ENCODE measurements around the gene CCDC57. TPM values are rescaled to one million over a fixed set of nuclear protein-coding genes. Genes with fewer than 3 reads are reported as not detected.

The CCDC57 gene
- total RNA-seq, 1 experiment from 2014 or later, result 22.1 TPM

DNA sequence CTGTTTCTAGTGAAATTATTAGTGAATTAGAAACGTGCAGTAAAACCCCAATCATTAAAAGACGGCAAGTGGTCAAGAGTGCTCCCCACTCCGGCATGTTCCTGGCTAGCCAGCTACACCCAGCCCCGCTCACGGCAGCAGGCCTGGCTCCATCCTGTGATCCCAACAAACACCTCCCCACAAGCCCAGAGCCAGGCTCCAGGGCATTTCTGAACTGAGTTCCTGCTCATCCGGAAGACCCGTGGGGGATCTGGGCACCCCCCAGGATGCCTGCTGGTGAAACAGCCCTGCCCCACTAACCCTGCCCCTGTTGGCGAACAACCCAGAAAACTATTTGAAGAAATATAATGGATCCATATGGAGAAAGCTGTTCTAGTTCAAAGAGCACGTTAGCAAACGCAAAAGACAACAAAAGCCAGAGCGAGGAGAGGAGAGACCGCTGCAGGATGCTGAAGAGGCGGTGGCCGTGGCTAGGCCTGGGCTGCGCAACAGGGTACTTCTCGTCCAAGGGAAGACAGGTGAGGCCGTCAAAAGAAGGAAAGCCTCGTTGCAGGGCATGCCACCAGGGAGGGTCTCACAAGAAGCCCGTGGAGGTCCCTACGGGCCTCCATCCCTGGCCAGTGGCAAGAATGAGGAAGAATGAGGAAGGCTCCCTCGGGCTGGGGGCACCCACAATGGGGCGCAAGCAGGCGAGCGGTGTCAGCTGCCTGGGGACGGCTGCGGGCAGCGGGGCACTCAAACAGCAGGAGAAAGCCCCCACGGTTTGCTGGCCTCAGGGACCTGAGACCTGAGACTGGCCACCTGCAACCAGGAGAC, 35.4 kb upstream of the CCDC57 start:
- in situ Hi-C loops (cut with HindIII; ENCODE audit: low sequenced_read_pairs), result no loop called here
- no peak for DNase-seq (ENCODE audit: low spot score)

DNA sequence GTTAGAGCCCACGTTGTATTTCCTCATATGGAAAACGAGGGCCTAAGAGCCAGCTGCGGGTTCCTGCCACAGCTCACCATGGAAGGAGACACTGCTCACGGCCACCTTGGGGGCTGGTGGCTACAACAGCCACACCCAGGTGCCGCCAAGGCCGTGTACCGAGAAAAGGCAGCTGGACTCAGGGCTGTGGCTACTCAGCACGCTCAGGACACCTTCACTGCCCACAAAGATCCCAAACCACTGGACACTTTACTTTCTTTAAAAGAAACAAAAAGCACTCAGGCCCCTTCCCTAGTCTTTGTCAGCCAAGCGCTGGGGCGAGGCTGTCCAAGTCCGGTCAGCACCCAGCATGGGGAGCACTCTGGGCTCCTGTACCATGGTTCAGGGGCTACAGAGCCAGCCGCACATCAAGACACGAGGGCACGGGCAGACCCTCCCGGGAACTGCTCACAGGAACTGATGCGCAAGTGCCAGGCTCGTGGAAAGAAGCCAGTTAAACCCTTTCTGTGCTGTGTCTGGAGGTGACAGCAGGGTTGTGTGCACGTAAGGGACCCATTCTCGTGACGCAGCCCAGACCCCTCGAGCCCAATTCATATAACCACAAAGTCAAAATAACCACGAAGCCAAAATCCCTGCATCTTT, 34.7 kb upstream of the CCDC57 start:
- DNase-seq (ENCODE audit: low spot score), result no peak
- in situ Hi-C loops (cut with HindIII; ENCODE audit: low sequenced_read_pairs), result no loop called here

DNA sequence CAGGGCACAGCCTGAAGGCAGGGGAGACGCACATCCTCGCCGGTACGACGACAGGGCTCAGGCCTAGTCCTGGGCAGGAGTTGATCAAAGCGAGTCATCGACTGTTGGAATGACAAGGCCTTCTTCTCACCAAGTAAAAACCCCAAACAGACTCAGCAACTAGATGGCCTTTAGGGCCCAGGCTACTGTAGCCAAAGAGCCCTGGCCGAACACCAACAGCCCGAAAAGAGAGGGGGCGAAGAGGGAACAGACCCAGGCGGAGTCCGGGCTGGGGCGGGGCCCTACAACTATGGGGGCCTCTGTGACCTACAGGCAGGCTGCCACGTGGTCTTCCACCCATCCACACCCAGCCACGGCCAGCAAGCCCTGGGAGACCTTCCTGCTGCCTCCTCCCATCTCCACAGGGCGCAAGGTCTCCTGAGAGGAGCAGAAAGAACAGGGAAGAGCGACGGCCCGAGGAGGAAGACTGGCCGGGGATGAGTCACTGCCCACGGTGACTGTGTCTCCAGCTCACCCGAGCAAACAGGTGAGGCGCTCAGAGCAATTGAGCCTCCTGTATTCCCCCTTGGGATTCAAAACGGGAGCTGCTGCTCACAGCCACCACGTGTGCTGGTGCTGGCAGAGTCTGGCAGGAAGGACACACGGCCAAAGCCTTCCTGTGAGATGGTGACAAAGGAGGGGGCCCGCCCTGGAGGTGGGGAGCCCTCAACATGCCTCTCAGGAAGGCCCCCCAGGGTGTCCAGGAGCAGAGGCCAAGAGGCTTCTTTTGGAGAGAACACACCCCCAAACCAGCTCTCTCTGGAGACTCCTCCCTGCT, 33.9 kb upstream of the CCDC57 start:
- peak; percentile 50 for DNase-seq (ENCODE audit: low spot score)
- in situ Hi-C loops (cut with HindIII; ENCODE audit: low sequenced_read_pairs), result no loop called here

DNA sequence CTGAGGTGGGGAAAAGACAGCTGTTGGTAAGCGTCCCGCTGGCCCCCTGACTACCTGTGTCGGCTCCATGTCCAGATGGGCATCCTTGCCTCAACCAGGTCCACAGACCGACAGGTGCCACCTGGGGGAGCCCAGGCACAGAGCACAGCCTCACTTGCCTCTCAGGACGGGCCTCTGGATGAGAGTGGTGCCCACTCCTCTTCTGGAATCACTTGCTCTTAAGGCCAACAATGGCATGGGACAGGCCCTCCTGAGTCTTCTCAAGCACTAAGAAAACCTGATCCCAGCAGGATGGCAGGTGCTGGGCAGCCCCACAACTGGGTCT, 33.4 kb upstream of the CCDC57 start:
- no peak for DNase-seq (ENCODE audit: low spot score)
- in situ Hi-C loops (cut with HindIII; ENCODE audit: low sequenced_read_pairs), result no loop called here

DNA sequence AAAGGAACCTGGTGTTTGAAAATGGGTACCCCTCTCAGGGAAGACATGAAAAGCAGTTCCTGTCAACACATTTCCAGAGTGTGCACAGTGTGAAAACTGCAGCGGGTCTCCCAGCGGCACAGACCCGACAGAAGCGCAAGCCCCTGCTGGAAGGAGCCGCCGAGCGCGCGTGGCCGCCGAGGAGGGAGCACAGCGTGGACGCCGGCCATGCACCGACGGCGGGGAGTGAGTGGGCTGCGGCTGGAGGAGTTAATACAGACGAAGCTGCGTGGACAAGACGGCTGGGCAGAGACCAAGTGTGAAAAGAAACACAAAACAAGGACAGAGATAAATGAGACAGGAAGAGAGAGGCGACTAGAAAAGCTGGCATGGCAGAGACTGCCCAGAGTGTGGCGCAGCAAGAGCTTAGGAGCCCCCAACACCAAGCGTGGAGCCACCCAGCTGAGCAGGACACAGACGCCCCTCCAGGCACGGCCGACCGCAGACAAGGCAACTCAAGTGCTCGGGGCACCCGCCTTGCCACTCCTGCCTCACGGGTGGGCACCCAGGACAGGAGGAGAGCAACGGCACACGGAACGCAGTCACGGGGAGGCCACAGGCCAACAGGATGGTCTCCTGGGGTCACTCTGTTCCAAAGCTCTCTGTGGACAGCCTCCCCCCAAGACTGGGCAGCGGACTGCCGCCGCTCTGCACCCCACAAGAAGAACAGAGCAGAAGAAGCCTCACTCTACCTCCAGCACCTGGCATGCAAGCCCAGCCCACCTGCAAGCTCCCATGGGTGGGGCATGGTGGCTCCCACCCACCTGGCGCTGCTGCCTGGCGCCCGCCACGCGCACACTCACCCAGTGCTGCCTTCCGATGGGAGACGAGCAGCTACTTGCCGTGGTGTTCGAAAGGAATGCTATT, 32.7 kb upstream of the CCDC57 start:
- in situ Hi-C loops (cut with HindIII; ENCODE audit: low sequenced_read_pairs), result no loop called here
- DNase-seq (ENCODE audit: low spot score), result no peak

DNA sequence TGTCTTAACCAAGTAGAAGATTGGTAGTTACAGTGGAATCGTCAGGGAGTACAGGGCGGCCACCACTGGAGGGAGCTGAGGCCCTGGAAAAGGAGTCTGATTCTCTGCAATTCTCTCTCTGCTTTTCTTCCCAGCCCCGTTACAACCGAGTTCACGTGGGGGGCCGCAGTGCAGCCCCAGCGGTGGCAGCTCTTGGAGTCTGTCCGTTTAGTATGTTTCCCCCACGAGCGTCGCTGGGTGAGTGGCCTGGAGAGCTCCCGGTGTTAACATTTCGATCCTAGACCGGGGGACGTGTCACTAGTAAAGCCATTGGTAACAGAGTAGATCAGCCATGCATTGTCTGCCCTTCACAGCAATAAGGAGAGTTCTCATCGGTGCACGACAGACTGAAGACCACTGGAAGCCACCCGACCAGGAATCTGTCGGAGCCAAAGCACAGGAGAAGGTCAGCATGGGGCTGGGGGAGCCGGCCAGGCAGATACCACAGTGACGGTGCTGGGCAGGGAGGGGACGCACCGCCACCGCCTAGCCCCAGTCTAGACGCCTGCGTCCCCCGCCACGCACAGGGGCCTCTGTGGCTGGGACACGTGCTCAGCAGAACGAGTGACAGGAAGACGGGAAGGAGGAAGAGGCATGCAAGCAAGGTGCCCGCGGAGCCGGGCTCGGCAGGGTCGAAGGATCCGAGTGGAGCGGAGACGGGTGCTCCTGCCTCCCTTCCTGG, 31.9 kb upstream of the CCDC57 start:
- peak; percentile 79 for DNase-seq (ENCODE audit: low spot score)

DNA sequence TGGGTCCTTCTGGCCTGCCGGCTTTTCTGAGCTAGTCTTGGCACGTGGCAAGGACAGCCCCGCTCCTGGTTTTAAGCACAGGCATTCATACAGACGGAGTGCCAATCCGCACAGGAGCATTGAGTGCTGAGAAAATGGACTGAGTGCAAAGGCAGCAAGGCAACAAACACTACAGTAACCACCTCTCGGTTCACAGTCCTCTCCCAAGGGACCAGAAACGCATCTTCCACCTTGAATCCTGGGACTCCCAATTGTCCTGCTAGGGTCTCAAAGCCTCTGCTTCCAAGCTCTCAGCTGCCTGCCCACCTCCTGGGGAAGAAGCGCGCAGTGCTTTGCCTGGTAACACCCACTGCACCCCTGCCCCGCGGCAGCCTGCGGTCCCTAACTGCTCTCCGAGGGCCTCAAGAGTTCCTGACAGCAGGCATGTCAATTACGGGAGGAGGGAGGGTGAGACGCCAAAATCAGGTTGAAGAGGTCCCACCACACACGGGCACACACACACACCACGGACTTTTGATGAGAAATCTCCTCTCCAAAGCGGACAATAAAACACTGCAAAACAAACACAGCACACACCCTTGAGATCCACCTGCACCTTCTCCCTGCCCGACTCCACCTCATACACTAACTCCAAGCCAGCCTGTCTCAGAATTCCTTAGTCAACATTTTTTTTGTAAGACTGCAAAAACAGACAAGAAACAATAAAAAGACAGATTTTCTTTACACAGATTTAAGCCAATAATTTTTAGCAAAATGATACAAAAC, 31.2 kb upstream of the CCDC57 start:
- in situ Hi-C loops (cut with HindIII; ENCODE audit: low sequenced_read_pairs), result no loop called here
- DNase-seq (ENCODE audit: low spot score), result no peak

More for the DNA sequence above, 31.9 kb upstream of the CCDC57 start:
- in situ Hi-C loops (cut with HindIII; ENCODE audit: low sequenced_read_pairs), result no loop called here

DNA sequence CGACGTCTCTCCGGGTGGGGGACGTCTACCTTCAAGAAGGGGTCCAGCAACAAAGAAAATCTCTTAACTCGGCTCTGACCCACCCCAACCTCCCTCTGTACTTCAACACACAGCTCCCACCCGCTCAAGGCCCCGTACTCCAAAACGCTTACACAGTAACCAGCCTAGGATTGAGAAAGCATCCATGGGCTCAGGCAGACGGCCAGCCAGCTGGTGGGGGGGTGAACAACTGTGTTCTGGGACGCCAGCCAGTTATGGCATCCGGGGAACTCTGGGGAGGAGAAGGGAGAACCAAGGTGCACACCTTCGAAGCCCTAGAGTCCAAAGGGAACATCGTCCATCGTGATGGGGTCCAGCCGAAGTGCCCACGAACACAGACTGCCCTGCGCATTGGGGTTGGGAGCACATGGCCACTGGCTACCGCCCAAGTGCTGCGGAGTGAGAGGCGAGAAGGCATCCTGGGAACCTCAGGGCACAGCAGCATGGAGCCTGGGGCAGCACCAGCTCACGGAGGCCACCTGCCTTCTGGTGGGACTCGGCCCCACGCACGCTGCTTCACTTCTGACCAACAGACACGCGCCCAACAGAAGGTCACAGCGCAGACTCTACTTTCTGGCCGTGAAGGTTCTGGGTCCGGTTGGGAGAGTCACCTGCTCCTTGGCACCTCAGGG, 30.5 kb upstream of the CCDC57 start:
- in situ Hi-C loops (cut with HindIII; ENCODE audit: low sequenced_read_pairs), result no loop called here
- DNase-seq (ENCODE audit: low spot score), result peak; percentile 74

DNA sequence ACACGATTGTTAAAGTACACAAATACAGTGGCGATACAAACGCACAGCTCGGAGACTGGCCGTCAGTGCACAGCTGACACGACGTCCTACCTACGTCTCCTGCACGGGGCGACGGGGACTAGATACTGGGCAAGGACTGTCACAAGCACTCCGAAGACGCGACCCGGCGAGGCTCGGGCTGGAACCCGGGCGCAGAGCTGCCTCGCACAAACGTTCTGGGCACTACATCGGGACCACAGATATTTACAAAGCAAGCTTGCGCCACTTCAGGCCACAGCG, 30.0 kb upstream of the CCDC57 start:
- in situ Hi-C loops (cut with HindIII; ENCODE audit: low sequenced_read_pairs), result no loop called here
- no peak for DNase-seq (ENCODE audit: low spot score)

DNA sequence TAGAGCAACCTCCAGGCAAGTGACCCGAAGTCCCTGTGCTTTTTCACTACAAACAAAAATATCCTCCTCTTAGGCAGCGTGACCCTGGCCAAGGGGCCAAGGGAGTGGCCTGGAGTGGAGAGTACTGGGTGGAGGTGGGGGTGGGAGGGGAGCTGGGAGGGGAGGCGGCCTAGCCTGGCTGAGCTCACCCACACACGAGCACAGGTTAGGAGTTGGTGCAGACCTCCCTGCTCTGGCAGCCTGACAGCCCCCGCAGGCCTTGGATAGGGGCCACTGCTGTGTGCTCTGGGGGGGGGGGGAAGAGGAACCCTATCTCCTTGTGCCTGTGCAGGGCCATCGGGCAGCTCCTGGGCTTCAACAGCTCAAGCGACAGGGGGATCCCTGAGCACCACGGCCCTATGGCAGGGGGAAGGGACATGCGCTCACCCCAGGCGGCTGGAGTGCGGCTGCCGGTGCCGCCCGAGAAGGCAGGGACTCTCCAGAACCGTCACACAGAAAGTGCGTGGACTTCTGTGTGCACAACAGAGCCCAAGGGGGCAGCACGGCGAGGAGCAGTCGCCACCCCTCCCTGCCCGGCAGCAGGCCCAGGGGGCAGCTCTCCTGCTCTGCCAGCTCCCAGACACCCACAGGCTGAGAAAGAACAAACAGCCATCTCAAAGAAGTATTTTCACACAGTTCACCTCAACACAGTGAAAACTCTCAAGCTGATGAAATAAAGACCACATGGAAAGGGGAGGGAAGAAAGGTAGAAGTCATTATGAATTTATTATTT, 29.5 kb upstream of the CCDC57 start:
- peak; percentile 74 for DNase-seq (ENCODE audit: low spot score)
- in situ Hi-C loops (cut with HindIII; ENCODE audit: low sequenced_read_pairs), result no loop called here

DNA sequence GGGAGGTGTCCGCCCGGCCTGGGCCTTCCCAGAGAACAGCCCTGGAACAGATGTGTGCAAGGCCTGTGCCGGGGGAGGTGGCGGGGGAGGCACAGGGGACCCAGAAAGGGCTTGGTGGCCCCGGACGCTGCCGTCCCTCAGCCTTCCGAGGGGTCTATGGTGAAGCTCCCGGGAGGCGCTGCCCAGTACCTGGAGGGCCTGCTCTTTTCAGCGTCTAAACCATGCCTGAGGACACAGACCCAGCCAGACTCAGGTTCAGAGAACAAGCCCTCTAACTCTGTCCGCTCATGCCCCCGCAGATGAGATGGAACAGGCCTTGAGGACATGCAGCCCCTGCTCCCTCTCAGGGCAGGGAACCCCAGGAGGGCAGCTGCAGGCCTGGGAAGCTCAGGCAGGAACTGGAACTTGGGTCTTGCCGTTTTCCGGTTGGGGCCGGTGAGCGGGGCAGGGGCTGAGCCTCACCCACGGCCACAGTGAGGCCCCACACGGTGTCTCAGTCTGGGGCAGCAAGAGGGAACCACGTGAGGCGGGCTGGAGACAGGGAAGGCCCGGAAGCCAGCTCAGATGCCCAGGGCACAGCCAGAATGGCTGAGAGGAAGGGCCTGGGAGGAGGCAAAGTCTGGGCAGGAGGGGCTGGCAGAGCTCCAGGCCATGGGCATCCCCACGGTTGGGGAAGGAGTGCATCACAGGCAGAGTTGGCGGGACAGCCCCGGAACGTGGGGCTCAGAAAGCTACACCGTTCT, 28.7 kb upstream of the CCDC57 start:
- DNase-seq (ENCODE audit: low spot score), result peak; percentile 77
- in situ Hi-C loops (cut with HindIII; ENCODE audit: low sequenced_read_pairs), result no loop called here

DNA sequence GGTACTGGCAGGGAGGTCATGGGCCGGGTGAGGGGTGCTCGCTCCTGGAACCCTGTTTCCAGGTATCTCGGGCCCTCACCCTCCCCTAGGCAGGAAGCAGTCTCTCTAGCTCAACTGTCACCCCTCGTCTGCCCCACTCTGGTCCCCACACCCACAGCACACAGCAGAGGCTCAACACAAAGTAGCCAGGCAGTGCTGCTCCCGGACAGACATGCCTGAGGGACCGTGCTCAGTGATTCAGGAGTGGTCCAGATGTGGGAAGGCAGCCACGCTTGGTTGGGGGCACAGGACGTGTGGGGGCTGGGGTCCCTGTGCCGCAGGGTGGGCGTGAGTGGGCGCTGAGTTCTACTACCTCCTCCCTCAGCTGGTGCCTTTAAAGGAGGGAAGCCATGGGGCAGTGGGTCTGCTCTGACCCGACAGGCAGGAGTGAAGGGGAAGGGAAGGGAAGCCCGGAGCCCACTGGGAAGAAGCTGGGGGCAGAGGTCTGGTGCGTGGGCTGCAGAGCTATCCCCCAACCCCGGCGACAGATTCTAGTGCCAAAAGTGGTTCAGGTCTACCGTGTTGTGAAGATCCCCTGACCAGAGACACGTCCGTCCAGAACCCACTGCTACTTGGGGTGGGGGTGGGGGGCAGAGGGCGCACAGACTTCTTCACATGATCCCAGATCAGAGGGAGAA, 28.0 kb upstream of the CCDC57 start:
- in situ Hi-C loops (cut with HindIII; ENCODE audit: low sequenced_read_pairs), result no loop called here
- DNase-seq (ENCODE audit: low spot score), result no peak

DNA sequence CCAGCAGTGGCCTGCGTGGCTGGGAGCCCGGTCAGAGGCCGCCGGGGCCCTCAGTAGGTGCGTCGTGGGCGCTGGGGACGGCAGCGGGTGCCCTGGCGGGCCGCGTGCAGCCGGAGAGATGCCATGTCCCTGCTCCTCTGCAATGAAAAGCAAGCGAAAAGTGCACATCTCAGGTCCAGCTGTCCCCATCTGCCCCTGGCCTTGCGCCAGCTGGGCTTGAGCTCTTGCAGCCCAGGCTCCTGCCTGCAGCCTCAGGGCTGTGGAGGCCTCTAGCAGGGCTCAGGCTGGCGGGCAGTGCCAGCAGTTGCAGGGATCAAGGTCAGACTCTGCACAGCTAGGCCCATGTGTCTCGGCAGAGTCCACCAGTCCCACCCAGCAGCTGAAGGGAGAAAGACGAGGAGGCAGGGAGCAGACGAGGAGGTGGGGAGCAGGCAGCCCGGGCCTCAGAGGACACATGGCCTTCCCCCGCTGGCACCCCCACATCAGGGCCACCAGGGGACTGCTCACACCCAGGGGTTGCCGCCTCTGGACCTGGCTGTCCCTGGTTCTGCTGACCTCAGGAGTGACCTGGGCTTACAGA, 27.4 kb upstream of the CCDC57 start:
- DNase-seq (ENCODE audit: low spot score), result peak; percentile 61
- in situ Hi-C loops (cut with HindIII; ENCODE audit: low sequenced_read_pairs), result no loop called here

DNA sequence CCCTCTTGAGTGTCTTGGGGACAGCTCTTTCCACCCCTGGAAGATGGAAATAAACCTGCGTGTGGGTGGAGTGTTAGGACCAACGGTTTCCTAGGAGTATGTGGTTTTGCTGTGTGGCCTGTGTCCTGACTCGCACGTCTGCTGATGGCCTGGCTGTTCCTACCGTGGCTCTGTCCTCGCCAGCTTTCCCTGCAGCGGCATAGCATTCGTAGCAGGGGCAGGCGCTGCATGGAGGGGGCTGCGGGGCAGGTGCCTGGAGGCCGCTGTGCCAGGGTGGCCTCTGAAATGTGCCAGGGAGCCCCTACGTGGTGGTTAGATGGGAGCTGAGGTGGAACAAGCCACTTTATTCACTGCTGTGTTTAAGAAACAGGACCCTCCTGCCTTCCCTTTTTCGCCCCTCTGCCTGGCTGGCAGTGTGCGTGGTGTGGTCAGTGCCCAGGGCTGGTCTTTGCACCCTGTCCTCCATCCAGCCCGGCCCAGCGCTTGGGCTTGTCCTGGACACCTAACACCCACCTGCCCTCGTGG, 26.8 kb upstream of the CCDC57 start:
- in situ Hi-C loops (cut with HindIII; ENCODE audit: low sequenced_read_pairs), result no loop called here
- DNase-seq (ENCODE audit: low spot score), result no peak
